NCI-H2107 treated with DMSO at 0.1 percent for 48 hours (cell line): ENCODE results near the gene IL18R1.
"Not testable (repeated sequence)": the region's sequence is repeated elsewhere in the genome, so short reads cannot be mapped to it uniquely, and the experiment has no call there.

Source experiments
- DNase-seq: peaks from one replicate; lab custom pipeline; 2025; ENCODE audit not compliant: unreplicated experiment; lab: John Stamatoyannopoulos, UW

IL18R1 gene

GRCh38 chr2:102355526-102356380 is at the start of gene IL18R1:
TSS of gene IL18R1 (plus strand) at chr2:102355796. CDS start at chr2:102362661, 6,865 bp downstream.
- DNase-seq = no peak

- no peak for DNase-seq
These were observed 49.5 kb upstream of the IL18R1 start for GRCh38 chr2:102306125-102306524.

GRCh38 chr2:102310964-102311640 is 44.5 kb upstream of the IL18R1 start, which contains the start of gene IL1RL1:
TSS of gene IL1RL1 (plus strand) at chr2:102311563. CDS start at chr2:102338265, 26,702 bp downstream.
- no peak for DNase-seq

GRCh38 chr2:102313025-102313424 is 42.6 kb upstream of the IL18R1 start:
- DNase-seq = no peak

- DNase-seq = no peak
These were observed 42.1 kb upstream of the IL18R1 start for GRCh38 chr2:102313471-102313870.

- no peak for DNase-seq
These were observed 41.6 kb upstream of the IL18R1 start for GRCh38 chr2:102313950-102314349.

GRCh38 chr2:102315921-102316320 is 39.7 kb upstream of the IL18R1 start:
- no peak for DNase-seq

GRCh38 chr2:102317715-102318114 is 37.9 kb upstream of the IL18R1 start:
- no peak for DNase-seq

GRCh38 chr2:102318437-102318836 is 37.2 kb upstream of the IL18R1 start:
- DNase-seq = no peak

GRCh38 chr2:102321941-102322719 is 33.5 kb upstream of the IL18R1 start:
- DNase-seq = no peak

- DNase-seq = not testable (repeated sequence)
These were observed 30.7 kb upstream of the IL18R1 start for GRCh38 chr2:102324914-102325313.

- DNase-seq = no peak
These were observed 24.1 kb upstream of the IL18R1 start for GRCh38 chr2:102331311-102331980.

- DNase-seq = no peak
These were observed 21.1 kb upstream of the IL18R1 start for GRCh38 chr2:102334486-102334885.

- no peak for DNase-seq
These were observed 19.7 kb upstream of the IL18R1 start for GRCh38 chr2:102335871-102336366.

GRCh38 chr2:102336502-102336945 is 19.1 kb upstream of the IL18R1 start:
- no peak for DNase-seq

- DNase-seq = no peak
These were observed 18.6 kb upstream of the IL18R1 start for GRCh38 chr2:102337012-102337411.

- no peak for DNase-seq
These were observed 17.9 kb upstream of the IL18R1 start for GRCh38 chr2:102337481-102338386.

- no peak for DNase-seq
These were observed 14.8 kb upstream of the IL18R1 start for GRCh38 chr2:102340778-102341177.

- no peak for DNase-seq
These were observed 12.7 kb upstream of the IL18R1 start for GRCh38 chr2:102342888-102343287.

- DNase-seq = no peak
These were observed 11.2 kb upstream of the IL18R1 start for GRCh38 chr2:102344397-102344796.
